GM18519 (cell line): ENCODE results near the gene APLF.

Experiments
- ATAC-seq: cut with Tn5 transposase; IDR thresholded peaks from one replicate; pipeline ENCODE4 v1.9.1; 2021; ENCODE audit warnings: mild to moderate bottlenecking, moderate library complexity; ENCODE audit not compliant: unreplicated experiment, low FRiP score

APLF gene, protein sequence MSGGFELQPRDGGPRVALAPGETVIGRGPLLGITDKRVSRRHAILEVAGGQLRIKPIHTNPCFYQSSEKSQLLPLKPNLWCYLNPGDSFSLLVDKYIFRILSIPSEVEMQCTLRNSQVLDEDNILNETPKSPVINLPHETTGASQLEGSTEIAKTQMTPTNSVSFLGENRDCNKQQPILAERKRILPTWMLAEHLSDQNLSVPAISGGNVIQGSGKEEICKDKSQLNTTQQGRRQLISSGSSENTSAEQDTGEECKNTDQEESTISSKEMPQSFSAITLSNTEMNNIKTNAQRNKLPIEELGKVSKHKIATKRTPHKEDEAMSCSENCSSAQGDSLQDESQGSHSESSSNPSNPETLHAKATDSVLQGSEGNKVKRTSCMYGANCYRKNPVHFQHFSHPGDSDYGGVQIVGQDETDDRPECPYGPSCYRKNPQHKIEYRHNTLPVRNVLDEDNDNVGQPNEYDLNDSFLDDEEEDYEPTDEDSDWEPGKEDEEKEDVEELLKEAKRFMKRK

DNA sequence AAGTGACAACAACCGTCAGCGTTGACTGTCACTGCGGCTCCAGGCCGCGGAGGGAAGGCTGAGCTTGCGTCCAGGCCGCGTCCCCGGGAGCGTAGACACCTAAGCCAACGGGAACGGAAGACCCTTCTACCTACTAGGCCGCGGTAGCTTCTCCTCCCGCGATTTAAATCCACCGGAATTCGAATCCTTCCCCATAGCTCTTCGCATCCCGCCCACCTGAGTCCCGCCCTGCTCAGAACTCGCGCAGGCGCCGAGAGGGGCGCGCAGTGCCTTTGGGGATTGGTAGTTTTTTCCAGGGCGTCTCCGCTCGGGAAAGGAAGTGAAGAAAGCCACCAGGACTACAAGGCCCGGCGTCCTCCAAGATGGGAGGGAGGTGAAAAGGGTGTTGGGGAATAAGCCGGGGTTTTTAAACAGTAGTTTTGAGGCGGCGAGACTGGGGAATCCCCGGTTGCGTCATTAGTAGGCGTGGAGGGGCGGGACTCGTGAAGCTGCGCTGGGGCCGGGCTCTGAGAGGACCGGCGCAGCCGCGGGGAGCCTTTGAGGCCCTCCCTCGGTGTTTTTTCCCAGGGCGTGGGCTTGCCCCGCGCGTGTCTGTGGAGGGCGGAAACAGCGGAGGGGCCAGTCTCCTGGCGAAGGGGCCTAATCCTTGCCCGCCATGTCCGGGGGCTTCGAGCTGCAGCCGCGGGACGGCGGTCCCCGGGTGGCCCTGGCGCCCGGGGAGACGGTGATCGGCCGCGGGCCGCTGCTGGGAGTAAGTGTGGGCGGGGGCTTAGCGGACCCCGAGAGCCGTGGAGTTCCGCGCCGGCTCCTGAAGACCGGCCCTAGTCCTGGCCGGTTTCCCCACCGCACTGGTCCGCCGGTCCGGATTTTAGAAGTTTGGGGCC lies at the start of gene APLF, which contains the start of gene FBXO48:
Gene APLF, plus strand, starts transcription at position 509 of the 884 bp plus-strand sequence. Its CDS starts 147 bp downstream, at position 656.
Gene FBXO48, minus strand, starts transcription at position 218 of the 884 bp plus-strand sequence. CDS start 2,149 bp downstream, outside the sequence.
- ATAC-seq, result peak; percentile 88

- no peak for ATAC-seq
These were observed 49.5 kb upstream of the APLF start for GRCh38 chr2:68417926-68418325.

DNA sequence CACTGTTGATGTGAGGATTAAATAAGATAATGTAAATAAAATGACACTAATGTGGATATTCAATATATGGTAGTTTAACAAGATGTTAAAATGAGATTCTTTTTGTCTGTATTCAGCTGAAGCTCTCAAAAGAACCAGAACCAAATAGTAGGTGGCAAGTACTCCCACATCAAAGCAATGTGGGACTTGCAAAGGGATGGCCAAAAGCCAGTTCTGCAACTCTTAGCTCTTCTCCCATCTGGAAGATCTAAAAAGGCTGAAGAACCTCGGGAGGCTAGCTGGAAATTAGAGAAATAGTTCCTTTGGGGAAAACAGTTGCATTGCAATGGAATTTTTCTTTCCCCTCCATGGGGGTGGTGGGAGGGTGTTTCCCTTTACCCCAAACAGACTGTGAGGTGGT lies 49.0 kb upstream of the APLF start:
- no peak for ATAC-seq

- ATAC-seq, result no peak
These were observed 48.5 kb upstream of the APLF start for GRCh38 chr2:68418855-68419254.

GRCh38 chr2:68420254-68420910 lies 47.0 kb upstream of the APLF start:
- no peak for ATAC-seq

DNA sequence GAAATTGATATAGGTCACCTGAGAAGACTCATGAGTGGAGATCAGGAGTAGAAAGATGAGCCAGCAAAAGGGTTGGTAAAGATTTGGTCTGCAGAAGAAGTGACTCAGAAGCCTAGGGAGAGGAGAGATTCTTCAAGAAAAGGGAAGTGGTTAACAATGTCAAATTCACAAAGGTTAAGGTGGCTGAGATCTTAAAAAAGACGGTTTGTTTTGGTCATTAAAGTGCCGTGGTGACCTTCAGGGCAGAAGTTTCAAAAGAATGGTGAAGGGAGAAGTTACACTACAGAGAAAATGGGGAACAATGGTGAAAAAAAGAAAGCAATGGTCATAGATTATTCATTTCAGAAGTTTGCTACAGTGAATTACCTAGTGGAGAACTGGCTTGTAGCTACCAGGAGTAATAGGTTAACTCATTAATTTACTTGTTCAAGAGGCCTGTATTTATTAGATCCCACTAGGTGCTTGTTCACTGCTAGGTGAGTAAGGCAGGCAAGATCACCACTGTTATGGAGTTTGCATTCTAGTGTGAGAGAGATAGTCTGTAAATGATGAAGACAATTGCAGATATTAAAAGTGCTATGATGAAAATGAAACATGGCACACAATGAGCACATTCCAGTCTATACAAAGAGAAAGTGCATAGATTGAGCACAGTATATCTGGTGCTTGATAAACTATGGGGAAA lies 43.3 kb upstream of the APLF start:
- peak; percentile 76 for ATAC-seq

- ATAC-seq, result no peak
These were observed 41.9 kb upstream of the APLF start for GRCh38 chr2:68425503-68425902.

DNA sequence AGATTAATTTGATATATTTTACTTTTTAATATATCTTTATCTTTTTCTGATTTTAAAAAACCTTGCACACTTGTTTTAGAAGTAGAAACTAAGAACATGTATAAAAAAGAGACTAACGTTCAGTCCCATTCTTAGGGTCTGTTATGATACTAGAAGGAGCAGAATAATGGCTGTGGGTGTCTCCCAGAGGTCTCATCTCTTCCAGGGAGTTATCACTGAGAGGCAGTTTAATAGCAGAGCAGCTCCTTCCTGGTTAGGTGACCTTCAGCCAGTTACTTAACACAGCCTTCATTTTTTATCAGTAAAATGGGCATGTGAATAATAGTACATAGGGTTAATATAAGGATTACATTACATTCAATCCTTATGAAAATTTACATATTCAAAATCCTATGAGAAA lies 40.9 kb upstream of the APLF start:
- ATAC-seq, result no peak

- ATAC-seq, result peak; percentile 28
These were observed 40.4 kb upstream of the APLF start for GRCh38 chr2:68426848-68427579.

- ATAC-seq, result no peak
These were observed 39.3 kb upstream of the APLF start for GRCh38 chr2:68428126-68428525.

DNA sequence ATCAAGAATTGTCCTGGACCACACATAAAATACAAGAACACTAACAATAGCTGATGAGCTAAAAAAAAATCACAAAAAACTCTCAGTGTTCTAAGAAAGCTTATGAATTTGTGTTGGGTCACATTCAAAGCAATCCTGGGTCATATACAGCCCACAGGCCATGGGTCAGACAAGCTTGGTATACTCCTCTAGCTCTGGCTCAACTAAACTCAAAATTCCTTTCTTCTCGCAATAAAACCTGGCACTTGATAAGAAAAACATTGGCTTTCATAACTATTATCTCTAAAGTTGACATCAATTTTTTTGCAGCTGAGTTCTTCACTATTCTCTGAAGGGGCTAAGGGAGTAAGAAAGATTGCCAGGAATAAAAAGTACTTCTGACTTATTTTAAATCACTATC lies 38.6 kb upstream of the APLF start:
- ATAC-seq, result no peak

GRCh38 chr2:68429311-68429826 lies 38.0 kb upstream of the APLF start:
- ATAC-seq, result no peak

DNA sequence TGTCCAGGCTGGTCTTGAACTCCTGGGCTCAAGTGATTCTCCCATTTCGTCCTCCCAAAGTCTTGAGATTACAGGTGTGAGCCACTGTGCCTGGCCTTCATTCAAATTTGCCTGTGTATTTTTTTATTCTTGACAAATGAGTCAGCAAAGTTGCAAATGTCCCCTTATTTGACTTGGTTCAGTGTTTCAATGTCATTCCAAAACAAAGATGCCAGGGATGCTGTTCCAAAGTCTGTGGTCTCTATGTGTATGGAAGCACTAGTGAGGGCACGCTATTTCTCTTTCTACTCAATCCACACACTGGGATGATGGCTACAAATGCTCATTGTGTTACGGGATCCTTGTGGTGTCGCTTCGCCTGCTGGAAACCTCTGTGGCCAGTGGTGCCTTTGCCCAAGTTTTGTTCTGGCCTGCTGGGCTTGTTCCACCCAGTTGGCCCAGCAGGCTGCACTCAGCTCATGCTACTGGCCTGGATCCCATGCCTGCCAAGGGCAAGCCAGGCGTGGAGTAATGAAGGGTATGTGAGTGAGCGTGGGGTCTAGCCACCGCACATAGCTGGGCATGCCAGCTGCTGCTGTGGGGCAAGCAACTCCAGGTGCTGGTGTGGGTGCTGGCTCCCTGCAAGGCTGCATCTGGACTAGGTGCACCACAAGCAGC lies 35.9 kb upstream of the APLF start:
- no peak for ATAC-seq

- ATAC-seq, result no peak
These were observed 34.4 kb upstream of the APLF start for GRCh38 chr2:68432696-68433658.

- no peak for ATAC-seq
These were observed 32.4 kb upstream of the APLF start for GRCh38 chr2:68434981-68435380.

GRCh38 chr2:68435615-68436014 lies 31.8 kb upstream of the APLF start:
- ATAC-seq, result no peak

DNA sequence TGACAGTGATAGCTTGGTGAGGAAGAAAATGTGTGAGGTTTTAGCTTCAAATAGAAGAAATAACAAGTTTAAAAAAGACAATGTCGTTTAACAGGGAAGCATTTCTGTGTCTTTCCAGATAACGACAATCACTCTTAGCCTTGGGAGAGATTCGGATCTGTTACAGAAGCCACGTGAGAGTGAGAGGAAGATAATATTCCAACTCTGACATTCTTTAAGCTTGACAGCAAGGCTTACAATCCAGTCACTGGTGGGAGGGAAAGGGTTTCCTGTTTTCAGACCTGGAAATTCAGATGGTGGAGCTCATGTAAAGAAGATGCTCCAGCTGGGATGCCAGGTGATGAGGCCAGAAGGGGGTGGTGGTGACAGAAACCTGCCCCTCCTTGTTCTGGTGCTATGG lies 31.1 kb upstream of the APLF start:
- ATAC-seq, result no peak
